Activated CD8-positive, alpha-beta T cell treated with anti-CD3 and anti-CD28 coated beads, Interleukin-2, amount 10 ng/mL, durations not matched to agents 7 days and 5 days (primary cell): ENCODE results near the gene ISL2. TPM values are rescaled to one million over a fixed set of nuclear protein-coding genes. Genes with fewer than 3 reads are reported as not detected.

ENCODE experiments used
- ATAC-seq: fragments of 150-1000 bp; cut with Tn5 transposase; one replicate; pipeline ENCODE4 v1.10.0; 2021; ENCODE audit warnings: moderate library complexity
- CTCF ChIA-PET: fragments of 350-600 bp; sonication (Branson Sonifier 250); formaldehyde crosslinking; loops from one replicate; lab custom pipeline; 2021; ENCODE audit warnings: antibody characterized with exemption; lab: Charles Lee
- POLR2A ChIA-PET: fragments of 350-600 bp; sonication (Branson Sonifier 250); formaldehyde crosslinking; loops from one replicate; lab custom pipeline; 2021; ENCODE audit warnings: antibody characterized with exemption; lab: Charles Lee
- DNase-seq: peaks from one replicate; pipeline ENCODE4 v3.0.0-alpha.2; 2020
- H3K27ac Mint-ChIP-seq: one replicate; pipeline ENCODE4 v1.8.0; 2021; ENCODE audit warnings: mild to moderate bottlenecking, mixed read lengths
- H3K27me3 Mint-ChIP-seq: one replicate; pipeline ENCODE4 v1.8.0; 2021; ENCODE audit warnings: low read depth, mixed read lengths
- H3K36me3 Mint-ChIP-seq: one replicate; pipeline ENCODE4 v1.8.0; 2021; ENCODE audit warnings: low read depth, mixed read lengths
- H3K4me1 Mint-ChIP-seq: one replicate; pipeline ENCODE4 v1.8.0; 2021; ENCODE audit warnings: low read depth, mixed read lengths
- H3K4me3 Mint-ChIP-seq: one replicate; pipeline ENCODE4 v1.8.0; 2021; ENCODE audit warnings: mild to moderate bottlenecking, mixed read lengths
- H3K9me3 Mint-ChIP-seq: one replicate; pipeline ENCODE4 v1.8.0; 2022; ENCODE audit warnings: mixed read lengths; ENCODE audit not compliant: insufficient read depth
- total RNA-seq, 2 experiments: library from RNA; stranded (reverse); gene quantifications; one replicate each; pipeline ENCODE4 v1.2.3, GENCODE V29; 2021

Gene ISL2
- total RNA-seq, 2 experiments from 2014 or later = 0.32 to 0.37 TPM

DNA sequence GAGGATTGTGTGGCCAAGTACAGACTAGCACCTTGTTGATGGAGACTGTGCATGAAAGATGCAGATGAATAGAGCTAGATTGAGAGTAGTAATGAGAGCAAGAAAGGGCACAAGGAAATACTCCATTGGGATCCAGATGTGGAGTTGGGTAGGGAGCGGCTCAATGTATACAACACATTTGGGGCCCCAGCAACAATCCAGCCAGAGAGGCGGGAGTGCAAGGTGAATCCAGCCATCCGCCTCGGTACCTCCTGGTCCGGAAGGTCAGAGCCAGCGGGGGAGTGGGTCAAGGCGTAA is 9.0 kb downstream of the ISL2 start:
- no peaks in the 10 kb centered on the region for H3K9me3 Mint-ChIP-seq
- H3K4me1 Mint-ChIP-seq = peaks cover 33% of the 10 kb centered on the region
- H3K27me3 Mint-ChIP-seq = peaks cover 60% of the 10 kb centered on the region
- H3K4me3 Mint-ChIP-seq = peak overlapping the region; percentile 38
- ChIA-PET POLR2A (interaction anchor here (1.5 kb wide), 1 partner anchor 8 kb away, joined by 3 read pairs; no protein-coding TSS in a partner anchor), CTCF (interaction anchor here (1.1 to 1.5 kb wide), 3 partner anchors 12 to 160 kb away, joined by 3 to 5 read pairs (median 3); no protein-coding TSS in a partner anchor)
- no peak for ATAC-seq
- DNase-seq = no peak
- H3K27ac Mint-ChIP-seq = no peak overlapping the region
- peaks cover 7% of the 10 kb centered on the region for H3K36me3 Mint-ChIP-seq

- peaks cover 54% of the 10 kb centered on the region for H3K27me3 Mint-ChIP-seq
- ATAC-seq (peak; percentile 42), DNase-seq (no peak)
- H3K4me1 Mint-ChIP-seq = peaks cover 28% of the 10 kb centered on the region
- CTCF ChIA-PET = interaction anchor here (1.4 to 1.5 kb wide), 2 partner anchors 13 to 161 kb away, joined by 3 to 5 read pairs; no protein-coding TSS in a partner anchor
- no peaks in the 10 kb centered on the region for H3K9me3 Mint-ChIP-seq
- H3K27ac Mint-ChIP-seq = no peak overlapping the region
- H3K36me3 Mint-ChIP-seq = peaks cover 7% of the 10 kb centered on the region
- H3K4me3 Mint-ChIP-seq = peak overlapping the region; percentile 40
- POLR2A ChIA-PET = interaction anchor here (1.5 kb wide), 1 partner anchor 9 kb away, joined by 3 read pairs; no protein-coding TSS in a partner anchor
These were observed 9.5 kb downstream of the ISL2 start for GRCh38 chr15:76345880-76346668.

DNA sequence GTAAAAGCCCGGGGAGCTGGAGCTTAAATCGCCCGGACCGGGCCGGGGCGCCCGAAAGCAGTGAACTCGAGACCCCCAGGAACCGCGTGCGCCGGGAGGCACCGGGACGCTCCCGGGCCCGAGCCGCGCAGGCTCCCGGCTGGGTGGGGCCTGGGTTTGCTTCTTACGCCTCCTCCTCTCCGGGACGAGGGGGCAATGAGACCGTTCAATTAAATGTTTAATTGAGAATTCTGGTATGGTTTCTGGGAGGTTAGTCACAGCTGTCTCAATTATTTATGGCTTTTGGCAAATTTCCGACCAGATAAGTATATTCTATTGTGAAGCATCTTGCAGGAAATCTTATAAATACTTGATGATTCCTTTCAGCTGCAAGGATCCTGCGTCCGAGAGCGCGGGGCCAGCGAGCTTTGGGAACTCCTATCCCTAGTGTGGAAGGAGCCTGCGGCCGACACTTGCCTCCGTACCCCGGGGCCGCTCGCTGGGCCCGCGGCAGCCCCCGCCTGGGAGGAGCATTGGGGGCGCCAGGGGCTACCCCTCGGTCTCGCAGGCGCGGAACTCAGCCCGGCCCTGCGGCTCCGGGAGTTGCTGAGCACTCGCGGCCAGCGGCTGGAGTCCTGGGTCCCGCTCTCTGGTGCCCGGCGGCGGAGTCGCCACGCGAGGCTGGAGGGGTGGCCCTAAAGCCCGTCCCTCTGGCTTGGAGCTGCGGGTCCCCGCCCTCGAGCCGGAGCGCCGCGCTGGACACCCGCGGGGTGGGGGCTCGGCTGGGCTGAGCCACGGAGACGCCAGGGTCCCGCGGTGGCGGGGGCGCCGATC is 10.3 kb downstream of the ISL2 start:
- CTCF ChIA-PET = no interaction called here
- POLR2A ChIA-PET = no interaction called here
- Mint-ChIP-seq H3K9me3 (no peaks in the 10 kb centered on the region), H3K36me3 (peaks cover 7% of the 10 kb centered on the region), H3K4me3 (peak overlapping the region; percentile 28), H3K27me3 (peaks cover 48% of the 10 kb centered on the region), H3K4me1 (peaks cover 22% of the 10 kb centered on the region), H3K27ac (no peak overlapping the region)
- peak; percentile 42 for ATAC-seq
- no peak for DNase-seq

DNA sequence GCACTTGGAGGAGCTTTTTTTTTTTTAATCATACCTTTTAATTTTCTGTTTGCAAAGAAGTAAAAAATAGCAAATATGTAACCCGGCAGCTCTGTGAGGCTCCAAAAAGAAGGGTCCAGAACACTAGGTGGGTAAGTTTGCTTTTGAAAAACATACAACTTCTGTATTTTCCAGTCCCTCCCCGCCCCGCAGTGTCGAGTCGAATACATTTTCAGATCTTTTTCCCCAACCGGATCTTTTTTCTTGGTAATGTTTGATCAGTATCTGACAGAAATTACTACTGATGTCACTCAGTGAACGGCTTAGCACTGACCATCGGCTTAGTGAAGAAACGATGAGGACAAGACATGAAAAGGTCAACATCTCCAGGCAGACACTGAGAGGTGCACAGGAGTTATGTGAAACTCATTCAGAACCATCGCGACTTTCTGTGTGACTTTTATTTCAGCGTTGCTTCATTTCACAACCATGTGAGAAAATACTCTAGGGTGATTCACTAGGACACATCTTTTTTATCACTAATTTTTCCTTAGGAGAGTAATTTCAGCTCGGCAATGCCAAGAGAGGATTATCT is 11.0 kb downstream of the ISL2 start:
- POLR2A ChIA-PET = no interaction called here
- H3K9me3 Mint-ChIP-seq = no peaks in the 10 kb centered on the region
- DNase-seq (no peak), ATAC-seq (no peak)
- H3K27ac Mint-ChIP-seq = no peak overlapping the region
- H3K27me3 Mint-ChIP-seq = peaks cover 46% of the 10 kb centered on the region
- CTCF ChIA-PET = no interaction called here
- H3K4me1 Mint-ChIP-seq = peaks cover 19% of the 10 kb centered on the region
- H3K36me3 Mint-ChIP-seq = peaks cover 7% of the 10 kb centered on the region
- no peak overlapping the region for H3K4me3 Mint-ChIP-seq

DNA sequence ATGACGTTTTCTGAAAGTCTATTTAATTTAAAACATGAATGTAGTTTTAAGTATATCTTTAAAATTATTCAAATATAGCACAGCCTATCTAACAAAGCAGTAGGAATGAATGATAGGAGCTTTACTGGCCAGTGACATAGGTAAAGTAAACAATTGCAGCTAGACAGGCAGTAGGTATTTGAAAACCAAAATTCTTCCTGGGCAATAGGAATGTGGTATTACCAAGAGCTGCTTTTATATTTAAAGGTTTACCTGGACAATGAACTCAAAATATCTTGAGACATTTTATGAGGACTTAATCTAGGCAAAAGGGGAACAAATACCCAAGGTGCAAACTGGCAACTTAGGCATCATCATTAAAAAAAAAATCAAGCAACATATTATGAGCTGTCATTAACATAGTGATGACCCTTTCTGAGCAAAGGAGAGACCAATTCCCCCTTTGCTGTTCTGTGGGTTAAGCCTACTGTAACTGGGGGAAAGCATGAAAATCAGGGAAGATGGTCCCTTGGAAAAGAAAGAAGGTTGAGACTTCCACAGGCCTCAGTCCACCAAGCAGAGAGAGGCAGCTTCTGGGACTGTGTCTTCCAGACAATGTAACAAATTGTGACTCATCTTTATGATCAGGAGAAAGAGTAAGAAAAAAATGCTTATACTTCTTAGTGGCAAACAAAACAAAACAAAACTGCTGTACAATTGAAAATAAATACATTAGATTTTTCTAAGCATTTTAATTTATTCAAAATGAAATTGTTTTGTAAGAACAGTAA is 12.9 kb downstream of the ISL2 start:
- no peak for ATAC-seq
- ChIA-PET CTCF (no interaction called here), POLR2A (interaction anchor here (0.7 to 1.2 kb wide), 2 partner anchors 12 to 48 kb away, joined by 3 read pairs; no protein-coding TSS in a partner anchor)
- Mint-ChIP-seq H3K4me1 (peaks cover 11% of the 10 kb centered on the region), H3K27me3 (peaks cover 31% of the 10 kb centered on the region), H3K4me3 (no peak overlapping the region), H3K36me3 (peaks cover 7% of the 10 kb centered on the region), H3K9me3 (no peaks in the 10 kb centered on the region), H3K27ac (no peak overlapping the region)
- no peak for DNase-seq

- no peak for ATAC-seq
- H3K9me3 Mint-ChIP-seq = no peaks in the 10 kb centered on the region
- H3K27me3 Mint-ChIP-seq = peaks cover 10% of the 10 kb centered on the region
- CTCF ChIA-PET = no interaction called here
- H3K4me3 Mint-ChIP-seq = no peak overlapping the region
- peaks cover 2% of the 10 kb centered on the region for H3K36me3 Mint-ChIP-seq
- no peak for DNase-seq
- POLR2A ChIA-PET = no interaction called here
- no peak overlapping the region for H3K27ac Mint-ChIP-seq
- no peaks in the 10 kb centered on the region for H3K4me1 Mint-ChIP-seq
These were observed 16.5 kb downstream of the ISL2 start for GRCh38 chr15:76353023-76353577.

DNA sequence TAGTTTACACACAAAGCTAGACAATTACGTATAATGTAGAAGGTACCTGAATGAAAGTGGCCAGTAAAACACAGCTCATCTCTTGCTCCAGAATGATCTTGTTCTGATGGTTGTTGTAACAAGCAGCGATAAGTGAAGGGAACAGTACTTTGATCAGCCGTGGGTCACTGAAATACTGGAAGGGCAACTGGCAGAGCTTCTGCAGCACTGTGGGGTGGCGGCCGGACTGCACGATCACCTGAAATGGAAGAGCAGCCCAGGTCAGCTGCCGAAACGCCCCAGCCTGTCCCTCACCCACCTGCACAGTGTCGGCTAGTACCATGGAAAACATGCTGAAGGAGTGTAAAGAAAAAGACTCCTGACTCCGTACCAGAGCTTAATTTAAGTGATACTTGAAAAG is 17.3 kb downstream of the ISL2 start:
- CTCF ChIA-PET = no interaction called here
- DNase-seq = no peak
- no peak overlapping the region for H3K27ac Mint-ChIP-seq
- no peak overlapping the region for H3K4me3 Mint-ChIP-seq
- no peaks in the 10 kb centered on the region for H3K36me3 Mint-ChIP-seq
- H3K27me3 Mint-ChIP-seq = peaks cover 10% of the 10 kb centered on the region
- H3K4me1 Mint-ChIP-seq = no peaks in the 10 kb centered on the region
- H3K9me3 Mint-ChIP-seq = no peaks in the 10 kb centered on the region
- no peak for ATAC-seq
- POLR2A ChIA-PET = no interaction called here

GRCh38 chr15:76354823-76355440 is 18.4 kb downstream of the ISL2 start:
- DNase-seq = no peak
- H3K4me3 Mint-ChIP-seq = no peak overlapping the region
- POLR2A ChIA-PET = interaction anchor here (0.5 kb wide), 1 partner anchor 347 kb away, joined by 5 read pairs; no protein-coding TSS in a partner anchor
- CTCF ChIA-PET = no interaction called here
- H3K9me3 Mint-ChIP-seq = no peaks in the 10 kb centered on the region
- no peak for ATAC-seq
- H3K4me1 Mint-ChIP-seq = no peaks in the 10 kb centered on the region
- no peaks in the 10 kb centered on the region for H3K36me3 Mint-ChIP-seq
- H3K27ac Mint-ChIP-seq = no peak overlapping the region
- peaks cover 3% of the 10 kb centered on the region for H3K27me3 Mint-ChIP-seq

GRCh38 chr15:76358453-76358852 is 21.9 kb downstream of the ISL2 start:
- CTCF ChIA-PET = no interaction called here
- no peak overlapping the region for H3K4me3 Mint-ChIP-seq

DNA sequence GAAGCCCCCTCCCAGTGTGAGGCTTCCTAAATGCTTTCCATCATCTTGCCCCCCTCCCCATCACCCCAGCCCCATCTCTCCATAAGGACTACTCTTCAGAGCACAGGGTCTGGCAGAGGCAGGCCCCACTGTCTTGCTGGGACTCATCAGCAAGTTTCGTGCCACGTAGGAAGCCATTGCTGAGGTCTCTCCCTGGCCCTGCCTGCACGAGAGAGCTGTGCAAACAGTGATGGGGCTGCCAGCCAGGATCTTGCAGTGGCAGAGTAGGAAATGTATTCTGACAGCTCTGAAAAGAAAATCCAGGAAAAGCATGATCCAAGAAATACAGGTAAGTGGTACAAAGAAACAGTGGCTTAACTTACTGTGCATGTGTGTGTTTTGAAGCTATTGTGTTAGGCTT is 22.6 kb downstream of the ISL2 start:
- no peaks in the 10 kb centered on the region for H3K4me1 Mint-ChIP-seq
- no peaks in the 10 kb centered on the region for H3K9me3 Mint-ChIP-seq
- no peak for ATAC-seq
- no peak overlapping the region for H3K27ac Mint-ChIP-seq
- no peak overlapping the region for H3K4me3 Mint-ChIP-seq
- no peak for DNase-seq
- no peaks in the 10 kb centered on the region for H3K36me3 Mint-ChIP-seq
- CTCF ChIA-PET = no interaction called here
- POLR2A ChIA-PET = no interaction called here
- no peaks in the 10 kb centered on the region for H3K27me3 Mint-ChIP-seq

More at GRCh38 chr15:76358453-76358852, 21.9 kb downstream of the ISL2 start:
- Mint-ChIP-seq H3K36me3 (no peaks in the 10 kb centered on the region), H3K4me1 (no peaks in the 10 kb centered on the region), H3K27me3 (no peaks in the 10 kb centered on the region), H3K27ac (no peak overlapping the region), H3K9me3 (no peaks in the 10 kb centered on the region)
- DNase-seq (no peak), ATAC-seq (no peak)
- POLR2A ChIA-PET = no interaction called here

DNA sequence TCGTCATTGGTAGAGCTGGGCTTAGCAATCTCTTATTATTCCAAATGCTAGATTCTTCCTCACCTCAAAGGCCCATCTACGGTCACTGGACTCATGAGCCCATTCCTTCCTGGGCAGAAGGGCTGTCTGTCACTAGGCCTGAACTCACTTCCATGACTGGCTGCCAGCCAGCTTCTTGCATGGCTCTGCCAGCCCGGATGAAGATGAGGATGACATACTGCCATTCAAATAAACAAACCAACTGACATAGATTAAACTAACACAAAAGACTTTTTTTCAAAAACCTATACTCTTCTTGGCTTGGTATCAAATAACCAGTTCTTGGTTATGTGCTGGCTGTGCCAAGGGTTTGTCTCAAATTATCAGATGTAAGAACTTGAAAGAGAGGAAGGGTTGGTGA is 23.8 kb downstream of the ISL2 start:
- DNase-seq (no peak), ATAC-seq (no peak)
- POLR2A ChIA-PET = no interaction called here
- H3K27ac Mint-ChIP-seq = no peak overlapping the region
- CTCF ChIA-PET = no interaction called here
- H3K27me3 Mint-ChIP-seq = no peaks in the 10 kb centered on the region
- H3K4me1 Mint-ChIP-seq = no peaks in the 10 kb centered on the region
- no peak overlapping the region for H3K4me3 Mint-ChIP-seq
- H3K36me3 Mint-ChIP-seq = no peaks in the 10 kb centered on the region
- H3K9me3 Mint-ChIP-seq = no peaks in the 10 kb centered on the region
